Upper lobe of right lung (tissue), 1 donor: ENCODE data around the gene FAM83F. TPM values are rescaled to one million over a fixed set of nuclear protein-coding genes. Genes with fewer than 3 reads are reported as not detected.
A peak's percentile ranks its signal among the peaks of the same experiment; 100 is the strongest.

Experiments
- ATAC-seq: fragments of 200-7000 bp; cut with Tn5 transposase; one replicate; pipeline ENCODE4 v1.9.1; 2020; ENCODE audit warnings: mild to moderate bottlenecking, moderate library complexity
- DNase-seq: peaks from one replicate; pipeline ENCODE4 v3.0.0-alpha.2; 2020
- H3K27ac ChIP-seq: fragments of 200-600 bp; one replicate; pipeline ENCODE4 v1.8.0; 2022
- H3K27me3 ChIP-seq: fragments of 200-600 bp; one replicate; pipeline ENCODE4 v1.8.0; 2022; ENCODE audit warnings: mild to moderate bottlenecking
- H3K36me3 ChIP-seq: fragments of 200-600 bp; one replicate; pipeline ENCODE4 v1.8.0; 2022
- H3K4me1 ChIP-seq: fragments of 200-600 bp; one replicate; pipeline ENCODE4 v1.8.0; 2022
- H3K4me3 ChIP-seq: fragments of 200-600 bp; one replicate; pipeline ENCODE4 v1.8.0; 2022; ENCODE audit warnings: mild to moderate bottlenecking
- H3K9me3 ChIP-seq: fragments of 200-600 bp; one replicate; pipeline ENCODE4 v1.8.0; 2022
- CTCF ChIP-seq: fragments of 200-600 bp; IDR thresholded peaks from one replicate; pipeline ENCODE4 v1.8.0; 2022; ENCODE audit warnings: antibody characterized with exemption
- intact Hi-C: fragments of 100-400 bp; cut with DNase I; formaldehyde crosslinking; loops from one replicate; pipeline ENCODE4 v1.11.0; 2022
- total RNA-seq: library from RNA; stranded (reverse); fragmentation: NEBNext Ultra II Directional; extraction: Animal tissue kit (Norgen Biotek cat#: 25700); gene quantifications from one replicate; pipeline ENCODE4 v1.2.1, GENCODE V29; 2021
- donor health status: DM: no; HTN: yes; CAD: no; lungs with severe emphysema.

The FAM83F gene
- total RNA-seq, 1 donor from 2014 or later, result 0.35 TPM

- Histone ChIP-seq H3K36me3 (no peaks in the 10 kb centered on the region), H3K27me3 (peaks cover 18% of the 10 kb centered on the region), H3K27ac (no peak overlapping the region), H3K9me3 (no peaks in the 10 kb centered on the region), H3K4me1 (no peaks in the 10 kb centered on the region), H3K4me3 (no peak overlapping the region)
- DNase-seq (no peak), ATAC-seq (peak; percentile 89)
- intact Hi-C loops, result no loop called here
- TF ChIP-seq CTCF, result no peak
Measured at GRCh38 chr22:39960791-39961746, 33.7 kb upstream of the FAM83F start.

GRCh38 chr22:39962071-39962470 is 32.7 kb upstream of the FAM83F start:
- no peak for ATAC-seq
- DNase-seq, result no peak
- no peaks in the 10 kb centered on the region for H3K36me3 ChIP-seq
- no peak overlapping the region for H3K27ac ChIP-seq
- intact Hi-C loops, result no loop called here
- no peak for TF ChIP-seq CTCF
- no peaks in the 10 kb centered on the region for H3K4me1 ChIP-seq
- H3K27me3 ChIP-seq, result peaks cover 17% of the 10 kb centered on the region
- no peaks in the 10 kb centered on the region for H3K9me3 ChIP-seq
- no peak overlapping the region for H3K4me3 ChIP-seq

- Histone ChIP-seq H3K36me3 (no peaks in the 10 kb centered on the region), H3K9me3 (no peaks in the 10 kb centered on the region), H3K4me1 (no peaks in the 10 kb centered on the region), H3K4me3 (no peak overlapping the region), H3K27me3 (no peaks in the 10 kb centered on the region), H3K27ac (no peak overlapping the region)
- intact Hi-C loops, result no loop called here
- ATAC-seq (no peak), DNase-seq (no peak)
- no peak for TF ChIP-seq CTCF
Measured at GRCh38 chr22:39965748-39966147, 29.0 kb upstream of the FAM83F start.

- no peak for DNase-seq
- no peaks in the 10 kb centered on the region for H3K36me3 ChIP-seq
- no peaks in the 10 kb centered on the region for H3K27me3 ChIP-seq
- no peak for ATAC-seq
- no peaks in the 10 kb centered on the region for H3K4me1 ChIP-seq
- intact Hi-C loops, result no loop called here
- TF ChIP-seq CTCF, result no peak
- no peaks in the 10 kb centered on the region for H3K9me3 ChIP-seq
- H3K4me3 ChIP-seq, result no peak overlapping the region
- no peak overlapping the region for H3K27ac ChIP-seq
Measured at GRCh38 chr22:39966470-39966869, 28.3 kb upstream of the FAM83F start.

- Histone ChIP-seq H3K9me3 (no peaks in the 10 kb centered on the region), H3K4me1 (no peaks in the 10 kb centered on the region), H3K27ac (no peak overlapping the region), H3K27me3 (no peaks in the 10 kb centered on the region), H3K36me3 (no peaks in the 10 kb centered on the region), H3K4me3 (no peak overlapping the region)
- no peak for TF ChIP-seq CTCF
- ATAC-seq, result no peak
- DNase-seq, result no peak
- intact Hi-C loops, result no loop called here
Measured at GRCh38 chr22:39967103-39967829, 27.5 kb upstream of the FAM83F start.
